GM19193 (cell line): ENCODE results near the gene SMAD3.

Source experiments
- POLR2A ChIP-seq: IDR thresholded peaks from 4 replicates; pipeline ENCODE4 v1.6.1; 2011; ENCODE audit not compliant: insufficient read depth, insufficient read length; ENCODE audit errors: extremely low read depth

SMAD3 gene

DNA sequence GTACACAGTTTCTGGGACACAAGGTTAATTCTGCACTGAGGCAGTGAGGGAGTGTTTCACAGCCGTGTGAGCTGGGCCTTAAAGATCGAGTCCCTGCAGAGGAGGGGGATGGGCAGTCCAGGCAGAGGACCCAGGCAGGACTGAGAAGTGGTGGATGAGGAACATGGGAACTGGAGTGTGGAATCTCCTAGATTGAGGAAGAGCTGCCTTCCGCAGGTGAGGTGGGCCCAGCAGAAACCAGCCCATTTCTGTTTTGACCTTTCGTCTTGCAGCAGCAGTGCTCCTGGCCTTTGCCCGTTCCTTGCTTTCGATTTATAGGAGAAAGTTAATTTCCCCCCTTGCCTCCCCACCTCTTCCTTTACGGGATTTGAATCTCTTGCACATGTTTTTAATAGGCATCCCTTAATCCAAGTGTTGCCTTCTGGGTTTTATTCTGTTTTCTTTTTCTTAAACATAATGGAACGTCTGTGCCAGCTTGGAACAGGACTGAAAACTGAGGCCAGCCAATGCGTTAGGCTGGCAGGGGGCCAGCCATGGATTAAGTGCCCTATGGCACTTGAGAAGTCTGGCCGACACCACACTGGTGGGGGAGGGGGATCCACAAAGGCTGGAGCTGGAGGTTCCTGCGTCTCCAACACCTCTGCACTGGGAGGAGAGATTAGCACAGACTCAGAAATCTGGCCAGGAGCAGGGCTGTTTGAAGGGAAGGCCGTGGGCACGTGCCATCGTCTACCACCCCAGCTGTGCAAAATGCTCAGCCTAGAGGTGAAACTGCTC, 111.0 kb downstream of the SMAD3 start:
- no peak for TF ChIP-seq POLR2A

DNA sequence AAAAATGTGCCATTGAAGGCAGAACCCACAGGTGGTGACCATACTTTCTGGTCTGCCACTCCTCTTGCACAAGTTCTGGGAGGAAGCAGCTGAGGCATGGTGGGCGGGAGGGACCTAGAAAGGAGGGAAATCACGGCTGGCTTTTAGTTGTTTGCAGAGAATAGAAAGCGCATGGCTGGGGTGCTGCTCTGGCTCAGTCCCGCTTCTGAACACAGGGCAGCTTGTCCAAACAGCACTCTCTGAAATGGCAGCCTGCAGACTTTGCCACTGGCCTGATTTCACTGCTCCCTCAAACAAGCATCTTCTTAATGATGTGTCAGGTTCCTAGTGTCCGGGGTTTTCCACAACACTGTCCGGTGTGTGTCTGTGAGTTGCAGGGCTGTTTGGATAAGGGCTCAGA, 112.3 kb downstream of the SMAD3 start:
- TF ChIP-seq POLR2A, result no peak

DNA sequence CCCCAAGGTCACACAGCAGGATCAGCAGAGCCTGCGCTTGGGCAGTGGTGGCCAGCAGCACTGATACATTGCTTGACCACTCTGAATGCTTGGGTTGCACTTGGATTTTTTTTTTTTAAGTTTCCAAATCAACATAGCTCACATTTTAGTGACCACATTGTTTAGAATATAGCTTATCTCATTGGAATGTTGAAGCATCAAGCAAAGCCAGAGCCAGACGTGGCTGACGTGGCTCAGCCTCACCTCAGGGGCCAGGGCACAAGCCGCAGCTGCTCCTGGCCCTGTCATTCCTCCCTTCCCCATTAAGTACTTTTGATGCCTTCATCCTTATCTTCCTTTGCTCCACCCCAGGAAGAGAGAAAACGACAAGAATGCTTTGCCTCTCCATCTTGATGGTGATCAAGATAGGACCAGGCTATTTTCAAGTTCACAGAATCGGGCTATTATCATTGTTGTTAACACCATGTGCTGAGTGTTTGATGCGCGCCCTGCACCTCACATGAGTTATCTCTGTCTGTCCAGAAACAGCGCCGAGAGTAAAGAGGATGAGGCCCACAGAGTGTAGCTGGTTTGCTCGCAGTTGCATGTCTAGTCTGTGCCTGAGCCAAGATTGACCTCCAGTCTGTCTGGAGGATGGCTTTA, 113.3 kb downstream of the SMAD3 start:
- TF ChIP-seq POLR2A, result no peak

DNA sequence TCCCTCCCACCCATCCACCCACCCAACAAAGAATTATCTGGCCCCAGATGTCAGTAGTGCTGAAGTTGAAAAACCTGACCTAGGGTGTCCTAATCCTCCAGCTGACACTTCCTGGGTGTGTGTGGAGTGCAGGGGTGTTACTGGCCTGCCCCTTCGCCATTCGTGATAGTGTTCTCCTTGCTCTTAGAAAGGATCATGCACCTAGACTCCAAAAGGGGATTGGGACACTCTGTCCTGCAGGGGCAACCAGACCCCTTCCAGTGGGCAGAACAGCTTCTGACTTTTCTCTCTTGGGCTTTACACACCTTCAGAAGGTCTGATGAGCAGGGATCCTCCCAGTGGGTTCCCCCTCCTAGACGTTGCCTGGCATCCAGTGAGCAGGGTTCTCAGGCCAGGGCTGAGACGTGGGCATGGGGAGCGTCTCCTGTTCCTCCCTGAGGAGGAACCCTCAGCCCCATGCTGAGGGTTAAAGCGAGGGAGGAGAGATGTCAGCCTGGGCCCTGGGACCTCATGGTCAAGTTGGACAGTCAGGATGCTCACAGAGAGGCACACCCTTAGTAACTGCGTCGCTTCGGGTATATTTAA, 114.1 kb downstream of the SMAD3 start:
- TF ChIP-seq POLR2A, result no peak

DNA sequence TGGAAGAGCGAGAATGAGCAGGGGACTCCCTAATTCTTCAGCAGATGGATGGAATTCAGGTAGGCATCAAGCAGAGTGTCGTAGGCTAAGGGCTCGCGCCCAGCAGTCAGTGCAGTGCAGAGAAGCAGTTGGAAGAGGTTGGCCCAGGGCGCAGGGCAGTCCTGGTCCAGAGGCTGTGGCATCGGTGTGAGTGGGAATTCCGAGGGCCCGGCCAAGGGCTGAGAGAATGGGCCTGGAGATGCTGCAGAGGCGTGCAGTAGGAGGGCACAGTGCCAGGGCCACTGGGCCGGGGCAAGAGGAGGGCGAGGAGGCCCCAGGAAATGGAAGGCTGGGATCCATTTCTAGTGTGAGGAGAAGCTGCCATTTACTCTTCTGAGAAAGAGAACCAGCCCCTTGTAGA, 114.6 kb downstream of the SMAD3 start:
- no peak for TF ChIP-seq POLR2A

DNA sequence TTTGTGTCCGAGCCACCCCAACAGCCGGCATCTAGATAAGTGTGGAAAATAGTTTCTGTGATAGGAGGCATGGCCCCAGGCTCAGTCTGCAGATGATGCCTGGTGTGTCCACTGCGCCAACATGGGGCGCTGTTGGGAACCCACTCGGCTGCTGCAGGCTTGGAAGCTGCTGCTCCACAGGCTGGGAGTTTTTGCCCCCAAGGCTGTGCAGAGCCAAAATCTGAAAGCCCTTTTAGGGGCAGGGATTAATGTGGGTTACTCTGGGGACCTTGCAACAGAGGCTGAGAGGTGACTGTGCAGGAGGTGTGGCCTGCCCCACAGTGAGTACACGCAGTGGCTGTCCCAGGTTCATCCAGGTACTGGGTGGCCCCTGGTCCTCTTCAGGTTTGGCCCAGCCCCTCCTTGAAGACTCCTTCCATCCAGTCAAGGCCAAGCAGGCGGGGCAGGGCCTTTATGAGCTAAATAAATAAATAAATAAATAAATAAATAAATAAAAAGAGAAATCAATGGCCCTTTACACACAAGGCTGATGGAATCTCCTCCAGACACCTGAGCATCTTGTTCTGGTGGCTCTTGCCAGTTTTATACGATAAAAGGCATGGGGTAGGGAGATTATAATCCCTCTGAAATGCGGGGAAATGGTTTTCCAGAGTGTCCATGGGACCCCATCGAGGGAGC, 115.3 kb downstream of the SMAD3 start:
- no peak for TF ChIP-seq POLR2A

DNA sequence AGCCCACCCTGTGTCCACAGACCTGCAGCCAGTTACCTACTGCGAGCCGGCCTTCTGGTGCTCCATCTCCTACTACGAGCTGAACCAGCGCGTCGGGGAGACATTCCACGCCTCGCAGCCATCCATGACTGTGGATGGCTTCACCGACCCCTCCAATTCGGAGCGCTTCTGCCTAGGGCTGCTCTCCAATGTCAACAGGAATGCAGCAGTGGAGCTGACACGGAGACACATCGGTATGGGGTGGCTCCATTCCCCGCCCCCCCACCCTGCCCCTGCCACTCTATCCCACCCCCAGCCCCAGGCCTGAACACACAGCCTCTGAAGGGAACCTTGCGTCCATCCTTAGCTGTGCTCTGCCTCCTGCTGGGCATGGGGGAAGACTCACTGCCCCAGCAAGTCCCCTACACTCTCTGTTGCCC, 115.8 kb downstream of the SMAD3 start:
- no peak for TF ChIP-seq POLR2A

DNA sequence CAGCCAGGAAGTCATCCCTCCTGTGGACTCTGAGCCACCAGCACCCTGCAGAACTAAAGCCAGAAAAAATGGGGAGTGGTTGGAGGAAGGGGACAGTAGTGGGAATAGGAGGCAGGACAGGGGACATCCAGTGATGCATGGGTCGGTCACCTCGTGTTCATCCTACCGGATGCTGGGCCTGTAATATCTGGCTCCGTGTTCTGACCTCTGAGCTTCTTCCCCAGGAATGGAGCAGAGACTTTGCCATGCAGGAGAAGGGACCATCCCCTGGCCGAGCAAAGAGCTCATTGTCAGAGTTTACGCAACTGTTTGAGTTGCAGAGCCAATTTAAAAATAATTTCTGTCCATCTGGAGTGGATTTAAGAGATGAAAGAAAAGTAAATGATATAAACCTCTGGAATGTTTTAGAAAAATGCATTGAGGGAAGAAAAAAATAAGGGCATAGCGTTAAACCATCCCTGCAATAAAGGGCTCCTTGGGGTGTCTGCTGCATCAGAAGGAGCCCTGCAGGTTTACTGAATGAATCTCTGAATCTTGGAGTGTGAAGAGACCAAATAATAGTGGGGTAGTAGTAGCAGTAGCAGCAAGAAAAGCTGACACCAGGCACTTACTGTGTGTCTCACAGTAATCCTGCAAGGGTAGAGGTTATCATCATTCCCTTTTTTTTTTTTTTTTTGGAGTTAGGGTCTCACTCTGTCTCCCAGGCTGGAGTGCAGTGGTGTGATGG, 118.2 kb downstream of the SMAD3 start:
- no peak for TF ChIP-seq POLR2A

DNA sequence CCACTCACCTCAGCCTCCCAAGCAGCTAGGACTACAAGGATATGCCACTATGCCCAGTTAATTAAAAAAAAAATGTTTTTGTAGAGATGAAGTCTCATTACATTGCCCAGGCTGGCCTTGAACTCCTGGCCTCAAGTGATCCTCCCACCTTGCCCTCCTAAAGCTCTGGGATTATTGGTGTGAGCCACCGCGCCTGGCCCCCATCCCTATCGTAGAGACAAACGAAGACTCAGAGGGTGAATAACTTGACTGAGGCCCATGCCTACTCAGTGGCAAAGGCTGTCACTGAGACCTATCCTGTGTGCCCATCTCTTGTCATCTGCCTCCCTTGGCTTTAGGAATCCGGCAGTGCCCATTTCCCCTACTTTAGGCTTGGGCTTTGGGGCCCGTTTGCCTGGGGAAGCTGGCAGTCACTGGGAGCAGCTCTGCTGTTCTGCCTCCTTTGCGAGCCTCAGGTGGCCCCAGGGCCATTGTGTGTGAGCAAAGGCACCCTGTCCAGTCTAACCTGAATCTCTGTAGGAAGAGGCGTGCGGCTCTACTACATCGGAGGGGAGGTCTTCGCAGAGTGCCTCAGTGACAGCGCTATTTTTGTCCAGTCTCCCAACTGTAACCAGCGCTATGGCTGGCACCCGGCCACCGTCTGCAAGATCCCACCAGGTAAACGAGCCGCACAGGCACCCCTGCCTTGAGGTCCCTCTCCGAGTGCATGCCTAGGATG, 119.0 kb downstream of the SMAD3 start:
- no peak for TF ChIP-seq POLR2A

DNA sequence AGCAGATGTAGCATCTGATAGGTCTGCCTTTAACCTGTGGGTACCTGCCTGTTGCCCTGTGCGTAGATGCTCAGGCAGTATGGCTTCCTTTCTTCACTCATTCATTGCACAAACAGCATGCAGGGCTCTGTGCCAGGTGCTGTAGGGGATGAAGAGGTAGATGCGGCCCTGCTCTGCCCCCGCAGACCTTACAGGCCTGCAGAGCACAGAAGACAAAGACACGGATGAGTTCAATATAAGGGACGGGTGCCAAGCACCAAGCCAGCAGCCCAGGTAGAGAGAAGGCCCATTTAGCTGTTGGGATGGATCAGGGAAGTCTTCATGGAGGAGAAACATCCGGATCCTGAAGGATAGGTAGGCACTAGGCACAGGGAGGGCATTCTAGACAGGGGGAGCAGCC, 119.6 kb downstream of the SMAD3 start:
- TF ChIP-seq POLR2A, result no peak

DNA sequence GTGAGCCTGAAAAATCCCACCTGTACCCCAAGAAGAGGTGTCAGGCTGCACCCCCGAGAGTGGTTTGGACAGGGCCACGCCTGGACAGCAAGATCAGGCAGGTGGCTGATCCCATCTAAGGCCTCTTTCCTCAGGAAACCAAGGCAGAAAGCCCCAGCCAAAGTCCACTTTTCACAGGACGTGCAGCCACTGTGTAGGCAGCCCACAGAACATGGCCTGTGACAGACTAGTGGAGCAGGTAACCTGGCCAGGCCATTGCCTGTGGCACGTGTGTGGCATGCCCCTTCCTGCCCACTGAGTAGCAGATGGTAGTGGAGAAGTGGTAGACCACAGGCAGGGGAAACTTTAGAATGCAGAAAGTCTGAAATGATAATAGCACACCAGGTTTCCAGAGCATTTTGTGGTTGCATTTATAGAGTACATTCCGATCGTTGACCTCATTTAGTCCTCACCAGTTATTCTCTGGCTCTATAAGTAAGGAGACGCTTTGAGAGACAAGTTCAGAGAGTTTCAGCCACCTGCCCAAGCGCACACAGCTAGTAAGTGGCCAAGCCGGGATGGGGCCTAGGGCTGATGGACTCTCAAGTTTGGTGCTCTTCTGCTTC, 120.3 kb downstream of the SMAD3 start:
- no peak for TF ChIP-seq POLR2A

DNA sequence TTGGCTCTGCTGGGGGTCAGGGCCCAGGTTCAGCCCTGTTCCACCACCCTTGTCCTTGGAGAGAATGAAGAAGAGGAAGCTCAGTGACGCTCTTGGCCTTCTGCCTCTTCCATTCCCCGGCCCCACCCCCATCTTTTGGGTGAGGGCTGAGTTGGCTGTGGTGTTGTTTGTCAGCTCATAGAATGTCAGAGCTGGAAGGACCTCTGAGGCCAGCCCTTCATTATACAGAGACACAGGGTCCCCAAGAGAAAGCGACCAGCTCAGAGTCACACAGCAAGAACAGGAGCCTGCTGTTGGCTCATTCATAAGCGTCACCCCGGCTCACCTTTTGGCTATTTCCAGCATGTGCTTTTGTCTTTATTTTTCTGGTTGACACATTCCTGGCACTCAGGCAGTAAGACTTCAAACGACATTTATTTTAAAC, 120.8 kb downstream of the SMAD3 start:
- TF ChIP-seq POLR2A, result no peak

DNA sequence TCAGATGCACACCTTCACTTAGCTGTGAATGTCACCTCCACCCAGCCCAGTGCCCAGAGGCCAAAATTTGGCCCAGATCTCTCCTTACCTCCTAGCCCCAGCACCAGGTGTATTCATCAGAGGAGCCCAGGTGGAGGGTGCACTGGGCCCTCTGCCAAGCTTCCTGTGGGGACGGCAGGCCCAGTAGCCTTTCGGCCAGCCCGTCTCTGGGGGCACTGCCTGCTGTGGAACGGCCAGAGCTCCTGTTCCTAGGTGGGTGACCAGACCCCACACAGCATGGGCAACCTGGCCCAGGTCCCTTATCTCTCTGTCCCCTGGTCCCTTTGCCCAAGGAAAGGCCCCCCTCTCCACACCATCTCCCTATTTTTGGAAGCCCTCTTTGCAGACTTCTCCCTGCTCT, 121.3 kb downstream of the SMAD3 start:
- no peak for TF ChIP-seq POLR2A

DNA sequence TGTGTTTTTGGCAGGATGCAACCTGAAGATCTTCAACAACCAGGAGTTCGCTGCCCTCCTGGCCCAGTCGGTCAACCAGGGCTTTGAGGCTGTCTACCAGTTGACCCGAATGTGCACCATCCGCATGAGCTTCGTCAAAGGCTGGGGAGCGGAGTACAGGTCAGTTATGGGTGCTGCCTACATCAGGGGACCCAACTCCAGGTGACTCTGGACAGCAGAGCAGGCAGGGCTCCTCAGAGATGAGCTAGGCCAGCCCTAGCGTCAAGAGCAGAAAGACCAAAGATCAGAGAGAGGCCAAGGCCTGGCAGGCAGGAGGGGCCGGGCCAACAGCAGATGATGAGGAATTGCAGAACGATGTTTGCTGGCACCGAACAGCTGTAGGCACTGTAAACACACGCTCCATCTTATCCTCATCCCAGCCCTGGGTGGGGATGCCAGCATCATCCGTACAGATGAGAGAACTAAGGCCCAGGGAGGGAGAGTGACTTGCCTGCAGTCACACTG, 122.0 kb downstream of the SMAD3 start:
- TF ChIP-seq POLR2A, result no peak
